Activated T-cell treated with anti-CD3 and anti-CD28 coated beads, Interleukin-2, amount 50 U/mL, for 4 hours (primary cell): Measurements from ENCODE around the gene NKAPL. TPM values are rescaled to one million over a fixed set of nuclear protein-coding genes. Genes with fewer than 3 reads are reported as not detected.

Experiments
- ATAC-seq, 2 donors: fragments of 200-7000 bp; cut with Tn5 transposase; one replicate each; pipeline ENCODE4 v1.10.0; 2021
- DNase-seq: peaks from one replicate; pipeline ENCODE4 v3.0.0-alpha.2; 2020
- H3K27me3 Mint-ChIP-seq: one replicate; pipeline ENCODE4 v1.8.0; 2021; ENCODE audit warnings: low read depth, mixed read lengths
- H3K36me3 Mint-ChIP-seq: one replicate; pipeline ENCODE4 v1.8.0; 2022; ENCODE audit warnings: mixed read lengths; ENCODE audit not compliant: insufficient read depth
- H3K4me1 Mint-ChIP-seq: one replicate; pipeline ENCODE4 v1.8.0; 2021; ENCODE audit warnings: low read depth, mixed read lengths
- H3K4me3 Mint-ChIP-seq: one replicate; pipeline ENCODE4 v1.8.0; 2021; ENCODE audit warnings: mild to moderate bottlenecking, moderate library complexity, mixed read lengths
- H3K9me3 Mint-ChIP-seq: one replicate; pipeline ENCODE4 v1.8.0; 2021; ENCODE audit warnings: mixed read lengths
- total RNA-seq, 3 donors: library from RNA; stranded (reverse); gene quantifications; one replicate each; pipeline ENCODE4 v1.2.1, GENCODE V29; 2021

NKAPL gene
- total RNA-seq, 3 donors from 2014 or later = 0.16 to 0.35 (median 0.32) TPM

- peaks cover 15% of the 10 kb centered on the region for H3K4me1 Mint-ChIP-seq
- no peak overlapping the region for H3K4me3 Mint-ChIP-seq
- H3K9me3 Mint-ChIP-seq = no peaks in the 10 kb centered on the region
- peaks cover 48% of the 10 kb centered on the region for H3K27me3 Mint-ChIP-seq
- DNase-seq (no peak), ATAC-seq (no peak)
- H3K36me3 Mint-ChIP-seq = no peaks in the 10 kb centered on the region
Measured at GRCh38 chr6:28226460-28226859, 32.6 kb upstream of the NKAPL start.

- no peaks in the 10 kb centered on the region for H3K9me3 Mint-ChIP-seq
- peaks cover 2% of the 10 kb centered on the region for H3K36me3 Mint-ChIP-seq
- ATAC-seq (no peak), DNase-seq (no peak)
- no peaks in the 10 kb centered on the region for H3K4me1 Mint-ChIP-seq
- H3K4me3 Mint-ChIP-seq = no peak overlapping the region
- H3K27me3 Mint-ChIP-seq = peaks cover 6% of the 10 kb centered on the region
Measured at GRCh38 chr6:28232785-28233184, 26.3 kb upstream of the NKAPL start.

- DNase-seq (no peak), ATAC-seq (no peak)
- no peaks in the 10 kb centered on the region for H3K9me3 Mint-ChIP-seq
- H3K4me3 Mint-ChIP-seq = no peak overlapping the region
- peaks cover 3% of the 10 kb centered on the region for H3K27me3 Mint-ChIP-seq
- H3K36me3 Mint-ChIP-seq = peaks cover 2% of the 10 kb centered on the region
- H3K4me1 Mint-ChIP-seq = no peaks in the 10 kb centered on the region
Measured at GRCh38 chr6:28235912-28236452, 23.1 kb upstream of the NKAPL start.

- no peaks in the 10 kb centered on the region for H3K9me3 Mint-ChIP-seq
- DNase-seq = no peak
- peaks cover 14% of the 10 kb centered on the region for H3K36me3 Mint-ChIP-seq
- ATAC-seq = no peak
- H3K4me1 Mint-ChIP-seq = no peaks in the 10 kb centered on the region
- no peak overlapping the region for H3K4me3 Mint-ChIP-seq
- peaks cover under 1% of the 10 kb centered on the region for H3K27me3 Mint-ChIP-seq
Measured at GRCh38 chr6:28239636-28240035, 19.5 kb upstream of the NKAPL start.

GRCh38 chr6:28240471-28240870 is 18.6 kb upstream of the NKAPL start:
- DNase-seq = no peak
- Mint-ChIP-seq H3K27me3 (no peaks in the 10 kb centered on the region), H3K9me3 (no peaks in the 10 kb centered on the region), H3K4me1 (peaks cover 2% of the 10 kb centered on the region), H3K4me3 (no peak overlapping the region), H3K36me3 (peaks cover 22% of the 10 kb centered on the region)
- no peak for ATAC-seq

- Mint-ChIP-seq H3K4me1 (peaks cover 4% of the 10 kb centered on the region), H3K27me3 (no peaks in the 10 kb centered on the region), H3K4me3 (no peak overlapping the region), H3K9me3 (no peaks in the 10 kb centered on the region), H3K36me3 (peaks cover 50% of the 10 kb centered on the region)
- DNase-seq (no peak), ATAC-seq (no peak)
Measured at GRCh38 chr6:28243946-28244345, 15.2 kb upstream of the NKAPL start.

GRCh38 chr6:28245206-28245941 is 13.7 kb upstream of the NKAPL start:
- peaks cover 53% of the 10 kb centered on the region for H3K36me3 Mint-ChIP-seq
- ATAC-seq (no peak), DNase-seq (no peak)
- peaks cover 8% of the 10 kb centered on the region for H3K4me1 Mint-ChIP-seq
- H3K9me3 Mint-ChIP-seq = no peaks in the 10 kb centered on the region
- H3K27me3 Mint-ChIP-seq = no peaks in the 10 kb centered on the region
- H3K4me3 Mint-ChIP-seq = no peak overlapping the region

GRCh38 chr6:28248916-28249315 is 10.2 kb upstream of the NKAPL start:
- peaks cover 46% of the 10 kb centered on the region for H3K36me3 Mint-ChIP-seq
- H3K4me1 Mint-ChIP-seq = peaks cover 31% of the 10 kb centered on the region
- no peak for DNase-seq
- ATAC-seq = no peak
- no peaks in the 10 kb centered on the region for H3K9me3 Mint-ChIP-seq
- H3K4me3 Mint-ChIP-seq = no peak overlapping the region
- H3K27me3 Mint-ChIP-seq = no peaks in the 10 kb centered on the region

- peaks cover 29% of the 10 kb centered on the region for H3K4me1 Mint-ChIP-seq
- H3K9me3 Mint-ChIP-seq = no peaks in the 10 kb centered on the region
- ATAC-seq (no peak), DNase-seq (no peak)
- peaks cover 2% of the 10 kb centered on the region for H3K27me3 Mint-ChIP-seq
- H3K4me3 Mint-ChIP-seq = peak overlapping the region; percentile 79
- H3K36me3 Mint-ChIP-seq = peaks cover 28% of the 10 kb centered on the region
Measured at GRCh38 chr6:28250747-28251146, 8.3 kb upstream of the NKAPL start.

- ATAC-seq = peak; percentile 74 to 76
- peaks cover 20% of the 10 kb centered on the region for H3K36me3 Mint-ChIP-seq
Measured at GRCh38 chr6:28251661-28252008, 7.5 kb upstream of the NKAPL start.

GRCh38 chr6:28252009-28252975 is 6.8 kb upstream of the NKAPL start, which contains the start of gene ZKSCAN4:
Gene ZKSCAN4, minus strand, starts transcription at chr6:28252269. Its CDS starts 289 bp downstream, at chr6:28251980.
- DNase-seq (peak; percentile 71), ATAC-seq (peak; percentile 95 to 96)
- Mint-ChIP-seq H3K27me3 (peaks cover 6% of the 10 kb centered on the region), H3K4me3 (peak within 1 kb of the TSS; percentile 98), H3K4me1 (peaks cover 29% of the 10 kb centered on the region), H3K9me3 (no peaks in the 10 kb centered on the region), H3K36me3 (peaks cover 14% of the 10 kb centered on the region)

More at GRCh38 chr6:28251661-28252008, 7.5 kb upstream of the NKAPL start:
- H3K4me3 Mint-ChIP-seq = peak overlapping the region; percentile 98
- peaks cover 6% of the 10 kb centered on the region for H3K27me3 Mint-ChIP-seq
- peaks cover 29% of the 10 kb centered on the region for H3K4me1 Mint-ChIP-seq
- no peak for DNase-seq
- H3K9me3 Mint-ChIP-seq = no peaks in the 10 kb centered on the region

- no peak for DNase-seq
- peaks cover 32% of the 10 kb centered on the region for H3K4me1 Mint-ChIP-seq
- peaks cover 13% of the 10 kb centered on the region for H3K27me3 Mint-ChIP-seq
- no peak for ATAC-seq
- H3K36me3 Mint-ChIP-seq = peaks cover 4% of the 10 kb centered on the region
- H3K9me3 Mint-ChIP-seq = no peaks in the 10 kb centered on the region
- no peak overlapping the region for H3K4me3 Mint-ChIP-seq
Measured at GRCh38 chr6:28254121-28254519, 5.0 kb upstream of the NKAPL start.

- no peak for DNase-seq
- H3K4me1 Mint-ChIP-seq = peaks cover 15% of the 10 kb centered on the region
- no peak for ATAC-seq
- peaks cover 17% of the 10 kb centered on the region for H3K27me3 Mint-ChIP-seq
- H3K36me3 Mint-ChIP-seq = peaks cover 2% of the 10 kb centered on the region
- no peaks in the 10 kb centered on the region for H3K9me3 Mint-ChIP-seq
- no peak overlapping the region for H3K4me3 Mint-ChIP-seq
Measured at GRCh38 chr6:28257042-28257441, 2.1 kb upstream of the NKAPL start.

- Mint-ChIP-seq H3K27me3 (peaks cover 4% of the 10 kb centered on the region), H3K9me3 (no peaks in the 10 kb centered on the region), H3K4me3 (no peak overlapping the region), H3K36me3 (no peaks in the 10 kb centered on the region), H3K4me1 (peaks cover 11% of the 10 kb centered on the region)
- DNase-seq = no peak
- no peak for ATAC-seq
Measured at GRCh38 chr6:28263922-28264321, 4.8 kb downstream of the NKAPL start.
